PFSK-1 (cell line): ENCODE results near the gene ACOT6.

Experiments
- FOXP2 ChIP-seq: optimal IDR thresholded peaks from 2 replicates; pipeline ENCODE3; 2011; ENCODE audit warnings: borderline replicate concordance, control low read depth, inconsistent platforms; ENCODE audit not compliant: insufficient read depth; ENCODE audit errors: extremely low read length, extremely low read depth
- POLR2AphosphoS5 ChIP-seq: IDR thresholded peaks from 2 replicates; pipeline ENCODE4 v1.6.1; 2012; ENCODE audit warnings: low read depth, mild to moderate bottlenecking, control low read depth, low read length, moderate library complexity
- SIN3A ChIP-seq: IDR thresholded peaks from 2 replicates; pipeline ENCODE4 v1.6.1; 2012; ENCODE audit warnings: mild to moderate bottlenecking, low read length, moderate library complexity, borderline replicate concordance; ENCODE audit not compliant: insufficient read depth
- TAF1 ChIP-seq: IDR thresholded peaks from 2 replicates; pipeline ENCODE4 v1.6.1; 2012; ENCODE audit warnings: low read length, control low read depth, borderline replicate concordance; ENCODE audit not compliant: insufficient read depth
- TF ChIP-seq, protein P1 (sequence below), 2 experiments: IDR thresholded peaks; 2 replicates each; pipeline versions ENCODE4 v1.6.1 to v1.8.0; 2011 to 2012; ENCODE audit warnings: low read depth in 2 of 2, low read length in 2 of 2, control low read depth in 1 of 2, inconsistent platforms in 1 of 2, mild to moderate bottlenecking in 1 of 2, moderate library complexity in 1 of 2; ENCODE audit not compliant: insufficient read depth in 1 of 2

The ACOT6 gene

DNA sequence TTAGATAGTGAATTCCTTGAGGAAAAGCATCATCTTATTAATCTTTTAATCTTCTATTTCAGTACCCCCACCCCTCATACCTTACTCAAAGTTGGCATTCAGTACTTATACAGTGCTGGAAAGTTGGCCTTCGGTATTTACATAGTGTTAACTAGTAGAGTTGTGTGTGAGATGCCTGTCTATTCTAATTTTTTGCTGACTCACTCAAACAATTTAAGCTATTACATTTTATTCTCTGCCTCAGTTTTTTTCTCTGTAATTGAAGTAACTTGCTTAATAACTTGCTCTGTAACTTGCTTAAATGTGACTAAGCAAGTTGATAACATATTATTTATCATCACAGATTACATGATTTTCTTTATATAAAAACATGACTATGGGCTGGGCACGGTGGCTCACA is 52.8 kb downstream of the ACOT6 start:
- TF ChIP-seq, protein P1, sequence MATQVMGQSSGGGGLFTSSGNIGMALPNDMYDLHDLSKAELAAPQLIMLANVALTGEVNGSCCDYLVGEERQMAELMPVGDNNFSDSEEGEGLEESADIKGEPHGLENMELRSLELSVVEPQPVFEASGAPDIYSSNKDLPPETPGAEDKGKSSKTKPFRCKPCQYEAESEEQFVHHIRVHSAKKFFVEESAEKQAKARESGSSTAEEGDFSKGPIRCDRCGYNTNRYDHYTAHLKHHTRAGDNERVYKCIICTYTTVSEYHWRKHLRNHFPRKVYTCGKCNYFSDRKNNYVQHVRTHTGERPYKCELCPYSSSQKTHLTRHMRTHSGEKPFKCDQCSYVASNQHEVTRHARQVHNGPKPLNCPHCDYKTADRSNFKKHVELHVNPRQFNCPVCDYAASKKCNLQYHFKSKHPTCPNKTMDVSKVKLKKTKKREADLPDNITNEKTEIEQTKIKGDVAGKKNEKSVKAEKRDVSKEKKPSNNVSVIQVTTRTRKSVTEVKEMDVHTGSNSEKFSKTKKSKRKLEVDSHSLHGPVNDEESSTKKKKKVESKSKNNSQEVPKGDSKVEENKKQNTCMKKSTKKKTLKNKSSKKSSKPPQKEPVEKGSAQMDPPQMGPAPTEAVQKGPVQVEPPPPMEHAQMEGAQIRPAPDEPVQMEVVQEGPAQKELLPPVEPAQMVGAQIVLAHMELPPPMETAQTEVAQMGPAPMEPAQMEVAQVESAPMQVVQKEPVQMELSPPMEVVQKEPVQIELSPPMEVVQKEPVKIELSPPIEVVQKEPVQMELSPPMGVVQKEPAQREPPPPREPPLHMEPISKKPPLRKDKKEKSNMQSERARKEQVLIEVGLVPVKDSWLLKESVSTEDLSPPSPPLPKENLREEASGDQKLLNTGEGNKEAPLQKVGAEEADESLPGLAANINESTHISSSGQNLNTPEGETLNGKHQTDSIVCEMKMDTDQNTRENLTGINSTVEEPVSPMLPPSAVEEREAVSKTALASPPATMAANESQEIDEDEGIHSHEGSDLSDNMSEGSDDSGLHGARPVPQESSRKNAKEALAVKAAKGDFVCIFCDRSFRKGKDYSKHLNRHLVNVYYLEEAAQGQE (IDR thresholded peaks at IDR 0.05; ENCODE audit: insufficient read depth in 1 of 2, low read depth in 2 of 2, low read length in 2 of 2), result no peak
- no peak for TF ChIP-seq TAF1
- TF ChIP-seq FOXP2, result no peak
- no peak for TF ChIP-seq POLR2AphosphoS5
- TF ChIP-seq SIN3A, result no peak

DNA sequence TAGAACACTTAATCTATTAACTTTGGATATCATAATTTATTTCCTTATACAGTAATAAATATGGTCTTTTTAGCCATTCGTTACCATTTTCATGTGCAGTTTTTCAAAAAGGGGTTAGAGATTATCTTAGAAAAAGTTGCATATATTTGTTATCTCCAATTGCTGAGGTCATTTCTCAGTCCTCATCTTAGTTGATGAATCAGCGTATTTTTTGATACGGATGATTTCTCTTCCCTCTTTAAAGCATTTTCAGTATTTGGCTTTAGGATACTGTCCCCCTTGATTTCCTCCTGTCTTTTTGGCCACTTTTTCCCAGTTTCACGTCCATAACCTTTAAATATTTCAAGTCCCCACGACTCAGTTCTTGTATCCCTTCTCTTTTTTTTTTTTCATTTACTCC is 54.3 kb downstream of the ACOT6 start:
- no peak for TF ChIP-seq FOXP2
- no peak for TF ChIP-seq SIN3A
- TF ChIP-seq, protein P1 (IDR thresholded peaks at IDR 0.05; ENCODE audit: insufficient read depth in 1 of 2, low read depth in 2 of 2, low read length in 2 of 2), result no peak
- TF ChIP-seq TAF1, result no peak
- TF ChIP-seq POLR2AphosphoS5, result no peak

DNA sequence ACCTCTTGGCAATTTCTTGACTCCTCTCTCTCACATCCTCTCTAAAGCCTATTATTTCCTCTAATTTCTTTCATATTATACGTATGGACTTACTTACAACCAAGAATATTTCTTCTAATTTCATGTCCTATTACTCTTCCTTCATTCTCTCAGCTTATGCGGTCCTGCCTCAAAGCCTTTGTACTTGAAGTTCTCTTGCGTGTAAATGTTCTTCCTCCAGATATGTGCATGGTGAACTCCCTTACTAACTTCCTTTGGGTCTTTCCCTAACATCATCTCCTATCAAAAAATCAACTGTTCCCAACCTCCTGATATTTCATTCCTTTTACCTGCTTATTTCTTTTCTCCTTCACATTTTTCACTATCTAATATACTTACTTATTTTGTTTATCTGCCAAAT is 55.5 kb downstream of the ACOT6 start:
- TF ChIP-seq POLR2AphosphoS5 (no peak), FOXP2 (no peak)
